A549 (cell line): ENCODE data around the gene SLC17A9.

ENCODE experiments used
- BCL3 ChIP-seq: fragments of >200 bp; sonication (Bioruptor Twin); formaldehyde crosslinking; IDR thresholded peaks from 3 replicates; pipeline ENCODE4 v1.6.1; 2016
- HDAC2 ChIP-seq: fragments of 200-600 bp; sonication (generic); IDR thresholded peaks from 2 replicates; pipeline ENCODE4 v1.6.1; 2016
- POLR2A ChIP-seq: IDR thresholded peaks from 2 replicates; pipeline ENCODE4 v1.6.1; 2012; ENCODE audit warnings: mild to moderate bottlenecking, low read length

- TF ChIP-seq POLR2A = no peak
- TF ChIP-seq BCL3 = no peak
- no peak for TF ChIP-seq HDAC2
Measured at GRCh38 chr20:62982124-62983075, 29.9 kb downstream of the SLC17A9 start.
